ENCODE data around the gene KLHL29. TPM values are rescaled to one million over a fixed set of nuclear protein-coding genes. Genes with fewer than 3 reads are reported as not detected.
A peak's percentile ranks its signal among the peaks of the same experiment; 100 is the strongest.

KLHL29 gene
- total and polyA plus RNA-seq, 2 experiments from 2014 or later, result 1.9 to 6.4 TPM

- TF ChIP-seq EZH2phosphoT487 (IDR thresholded peaks at IDR 0.05; ENCODE audit: insufficient read depth, low read depth) (no peak), EZH2 (IDR thresholded peaks at IDR 0.05; ENCODE audit: insufficient read depth, poor library complexity, severe bottlenecking) (no peak)
- no peak overlapping the region for H3K9ac ChIP-seq
- H3K4me1 ChIP-seq (ENCODE audit: insufficient read depth), result peaks cover 4% of the 10 kb centered on the region
- no peak for DNase-seq
- no peaks in the 10 kb centered on the region for H3K79me2 ChIP-seq (ENCODE audit: insufficient read depth)
- H3K4me3 ChIP-seq, result no peak overlapping the region
- peaks cover 7% of the 10 kb centered on the region; the same call in 1 of the 2 replicates for H3F3A ChIP-seq (ENCODE audit: insufficient read depth)
- H4K20me1 ChIP-seq (ENCODE audit: insufficient read depth), result no peaks in the 10 kb centered on the region
- no peaks in the 10 kb centered on the region for H3K27me3 ChIP-seq (replicated peaks; ENCODE audit: insufficient read depth)
- no peaks in the 10 kb centered on the region for H3K36me3 ChIP-seq (ENCODE audit: low read depth)
- H2AFZ ChIP-seq, result no peak overlapping the region
- no peak overlapping the region for H3K4me2 ChIP-seq (ENCODE audit: unreplicated experiment)
- no peak overlapping the region for H3K27ac ChIP-seq
- no peaks in the 10 kb centered on the region for H3K9me2 ChIP-seq (ENCODE audit: insufficient read depth)
- no peaks in the 10 kb centered on the region for H3K9me3 ChIP-seq (ENCODE audit: low read depth)
- in situ Hi-C loops (cut with MboI), result no loop called here
- 80 to 90% methylated on average over 8 to 13 of the region's 13 CpGs for WGBS, 2 experiments (ENCODE audit: low coverage in 1 of 2, low lambda C conversion rate in 2 of 2, missing lambda C conversion rate in 2 of 2)
Measured at GRCh38 chr2:23518481-23519333, 133.7 kb downstream of the KLHL29 start.

GRCh38 chr2:23519334-23519651 lies 134.3 kb downstream of the KLHL29 start:
- H3K27me3 ChIP-seq (replicated peaks; ENCODE audit: insufficient read depth), result no peaks in the 10 kb centered on the region
- no peaks in the 10 kb centered on the region for H3K36me3 ChIP-seq (ENCODE audit: low read depth)
- no peaks in the 10 kb centered on the region for H4K20me1 ChIP-seq (ENCODE audit: insufficient read depth)
- in situ Hi-C loops (cut with MboI), result no loop called here
- H3K4me3 ChIP-seq, result no peak overlapping the region
- peaks cover 11% of the 10 kb centered on the region; the same call in 1 of the 2 replicates for H3F3A ChIP-seq (ENCODE audit: insufficient read depth)
- no peaks in the 10 kb centered on the region for H3K9me2 ChIP-seq (ENCODE audit: insufficient read depth)
- no peaks in the 10 kb centered on the region for H3K9me3 ChIP-seq (ENCODE audit: low read depth)
- peaks cover 10% of the 10 kb centered on the region for H3K4me1 ChIP-seq (ENCODE audit: insufficient read depth)
- no peak overlapping the region for H3K27ac ChIP-seq
- peak; percentile 51 for DNase-seq
- H2AFZ ChIP-seq, result no peak overlapping the region
- H3K79me2 ChIP-seq (ENCODE audit: insufficient read depth), result no peaks in the 10 kb centered on the region
- TF ChIP-seq EZH2phosphoT487 (IDR thresholded peaks at IDR 0.05; ENCODE audit: insufficient read depth, low read depth) (no peak), EZH2 (IDR thresholded peaks at IDR 0.05; ENCODE audit: insufficient read depth, poor library complexity, severe bottlenecking) (no peak)
- 53 to 57% methylated on average over 4 of the region's 4 CpGs for WGBS, 2 experiments (ENCODE audit: low coverage in 1 of 2, low lambda C conversion rate in 2 of 2, missing lambda C conversion rate in 2 of 2)
- H3K4me2 ChIP-seq (ENCODE audit: unreplicated experiment), result no peak overlapping the region
- H3K9ac ChIP-seq, result no peak overlapping the region

GRCh38 chr2:23520256-23520655 lies 135.3 kb downstream of the KLHL29 start:
- H2AFZ ChIP-seq, result no peak overlapping the region
- H3K9ac ChIP-seq, result no peak overlapping the region
- peaks cover 20% of the 10 kb centered on the region for H3F3A ChIP-seq (ENCODE audit: insufficient read depth)
- peaks cover 20% of the 10 kb centered on the region for H3K4me1 ChIP-seq (ENCODE audit: insufficient read depth)
- H3K4me2 ChIP-seq (ENCODE audit: unreplicated experiment), result no peak overlapping the region
- H3K27ac ChIP-seq, result no peak overlapping the region
- H3K36me3 ChIP-seq (ENCODE audit: low read depth), result no peaks in the 10 kb centered on the region
- no peaks in the 10 kb centered on the region for H4K20me1 ChIP-seq (ENCODE audit: insufficient read depth)
- no peaks in the 10 kb centered on the region for H3K9me3 ChIP-seq (ENCODE audit: low read depth)
- no peaks in the 10 kb centered on the region for H3K27me3 ChIP-seq (replicated peaks; ENCODE audit: insufficient read depth)
- in situ Hi-C loops (cut with MboI), result no loop called here
- H3K4me3 ChIP-seq, result no peak overlapping the region
- no peak for DNase-seq
- WGBS, 2 experiments (ENCODE audit: low coverage in 1 of 2, low lambda C conversion rate in 2 of 2, missing lambda C conversion rate in 2 of 2), result 95 to 97% methylated on average over 5 of the region's 5 CpGs
- TF ChIP-seq EZH2phosphoT487 (IDR thresholded peaks at IDR 0.05; ENCODE audit: insufficient read depth, low read depth) (no peak), EZH2 (IDR thresholded peaks at IDR 0.05; ENCODE audit: insufficient read depth, poor library complexity, severe bottlenecking) (no peak)
- H3K79me2 ChIP-seq (ENCODE audit: insufficient read depth), result no peaks in the 10 kb centered on the region
- no peaks in the 10 kb centered on the region for H3K9me2 ChIP-seq (ENCODE audit: insufficient read depth)

- no peak overlapping the region for H3K4me2 ChIP-seq (ENCODE audit: unreplicated experiment)
- no peak for DNase-seq
- H3F3A ChIP-seq (ENCODE audit: insufficient read depth), result peaks cover 21% of the 10 kb centered on the region
- no peaks in the 10 kb centered on the region for H3K27me3 ChIP-seq (replicated peaks; ENCODE audit: insufficient read depth)
- no peaks in the 10 kb centered on the region for H3K9me3 ChIP-seq (ENCODE audit: low read depth)
- in situ Hi-C loops (cut with MboI), result no loop called here
- 91 to 92% methylated on average over 7 of the region's 7 CpGs for WGBS, 2 experiments (ENCODE audit: low coverage in 1 of 2, low lambda C conversion rate in 2 of 2, missing lambda C conversion rate in 2 of 2)
- H4K20me1 ChIP-seq (ENCODE audit: insufficient read depth), result no peaks in the 10 kb centered on the region
- TF ChIP-seq EZH2 (IDR thresholded peaks at IDR 0.05; ENCODE audit: insufficient read depth, poor library complexity, severe bottlenecking), result no peak
- no peak for TF ChIP-seq EZH2phosphoT487 (IDR thresholded peaks at IDR 0.05; ENCODE audit: insufficient read depth, low read depth)
- H3K27ac ChIP-seq, result no peak overlapping the region
- H3K79me2 ChIP-seq (ENCODE audit: insufficient read depth), result no peaks in the 10 kb centered on the region
- no peak overlapping the region for H3K9ac ChIP-seq
- H3K4me3 ChIP-seq, result no peak overlapping the region
- no peaks in the 10 kb centered on the region for H3K36me3 ChIP-seq (ENCODE audit: low read depth)
- peaks cover 21% of the 10 kb centered on the region for H3K4me1 ChIP-seq (ENCODE audit: insufficient read depth)
- no peaks in the 10 kb centered on the region for H3K9me2 ChIP-seq (ENCODE audit: insufficient read depth)
- H2AFZ ChIP-seq, result no peak overlapping the region
Measured at GRCh38 chr2:23521060-23521459, 136.1 kb downstream of the KLHL29 start.

Data from GM23248 (cell line).